Thoracic aorta (tissue), 2 donors: ENCODE data around the gene C20orf144. TPM values are rescaled to one million over a fixed set of nuclear protein-coding genes. Genes with fewer than 3 reads are reported as not detected.

ENCODE experiments used
- ATAC-seq: fragments of 150-250 bp; one replicate; pipeline ENCODE4 v1.8.0; 2017; ENCODE audit warnings: low read depth; ENCODE audit not compliant: insufficient number of reproducible peaks, low FRiP score
- DNase-seq: peaks from one replicate; pipeline ENCODE4 v3.0.0-alpha.2; 2020; ENCODE audit warnings: low spot score
- H3K27ac ChIP-seq, 2 donors: fragments of 200-600 bp; sonication (generic); 1 replicate in 1 of 2; 2 replicates in 1 of 2; pipeline ENCODE4 v1.5.1; 2016; ENCODE audit warnings: mild to moderate bottlenecking in 2 of 2, moderate library complexity in 2 of 2
- H3K27me3 ChIP-seq: fragments of 200-600 bp; sonication (generic); replicated peaks from 2 replicates; pipeline ENCODE4 v1.6.0; 2016; ENCODE audit warnings: mild to moderate bottlenecking; ENCODE audit not compliant: insufficient read depth
- H3K36me3 ChIP-seq: fragments of 200-600 bp; sonication (generic); one replicate; pipeline ENCODE4 v1.5.1; 2016
- H3K4me1 ChIP-seq, 2 donors: fragments of 200-600 bp; sonication (generic); 1 replicate in 1 of 2; 2 replicates in 1 of 2; pipeline versions ENCODE4 v1.5.1 to v1.6.0; 2016; ENCODE audit warnings: low read depth in 2 of 2, mild to moderate bottlenecking in 1 of 2; ENCODE audit not compliant: control insufficient read depth in 1 of 2
- H3K4me3 ChIP-seq: fragments of 200-600 bp; sonication (generic); 2 replicates; pipeline ENCODE4 v1.5.1; 2016; ENCODE audit warnings: mild to moderate bottlenecking
- H3K9me3 ChIP-seq: fragments of 200-600 bp; sonication (generic); 2 replicates; pipeline ENCODE4 v1.5.1; 2016
- CTCF ChIP-seq: fragments of 200-600 bp; sonication (generic); IDR thresholded peaks from one replicate; pipeline ENCODE4 v1.5.1; 2019; ENCODE audit warnings: antibody characterized with exemption
- total RNA-seq, 2 donors: library from RNA; depleted of rRNA; stranded (reverse); fragments of >200 nt; gene quantifications; one replicate each; pipeline versions ENCODE4 v1.1.0 to v1.2.3, GENCODE V29; 2016

Gene C20orf144
- total RNA-seq, 2 donors from 2014 or later: not detected

- Histone ChIP-seq H3K36me3 (no peaks in the 10 kb centered on the region), H3K4me1 (peaks cover 24 to 76% of the 10 kb centered on the region in 2 donors), H3K4me3 (no peak overlapping the region), H3K27me3 (no peaks in the 10 kb centered on the region), H3K27ac (peak overlapping the region; percentile 27 to 29), H3K9me3 (no peaks in the 10 kb centered on the region)
- TF ChIP-seq CTCF: no peak
- DNase-seq: no peak
- ATAC-seq: no peak
Measured at GRCh38 chr20:33669224-33669623, 7.1 kb downstream of the C20orf144 start.

GRCh38 chr20:33669873-33670640 is 7.9 kb downstream of the C20orf144 start:
- no peaks in the 10 kb centered on the region for H3K27me3 ChIP-seq
- H3K27ac ChIP-seq: peak overlapping the region; percentile 27 to 29
- ATAC-seq: no peak

GRCh38 chr20:33670715-33671499 is 8.8 kb downstream of the C20orf144 start:
- Histone ChIP-seq H3K4me3 (no peak overlapping the region), H3K9me3 (no peaks in the 10 kb centered on the region), H3K27me3 (no peaks in the 10 kb centered on the region), H3K27ac (peak overlapping the region; percentile 27 to 29), H3K36me3 (no peaks in the 10 kb centered on the region), H3K4me1 (peaks cover 29 to 82% of the 10 kb centered on the region in 2 donors)
- no peak for ATAC-seq
- no peak for TF ChIP-seq CTCF
- no peak for DNase-seq

More at GRCh38 chr20:33669873-33670640, 7.9 kb downstream of the C20orf144 start:
- no peak for TF ChIP-seq CTCF
- H3K36me3 ChIP-seq: no peaks in the 10 kb centered on the region
- no peak overlapping the region for H3K4me3 ChIP-seq
- H3K9me3 ChIP-seq: no peaks in the 10 kb centered on the region
- DNase-seq: no peak
- peaks cover 21 to 77% of the 10 kb centered on the region in 2 donors for H3K4me1 ChIP-seq

GRCh38 chr20:33671573-33672288 is 9.6 kb downstream of the C20orf144 start:
- no peak for TF ChIP-seq CTCF
- Histone ChIP-seq H3K4me1 (peaks cover 34 to 84% of the 10 kb centered on the region in 2 donors), H3K27ac (peak overlapping the region in 1 of 2 donors; percentile 28), H3K36me3 (no peaks in the 10 kb centered on the region), H3K27me3 (no peaks in the 10 kb centered on the region), H3K9me3 (no peaks in the 10 kb centered on the region), H3K4me3 (no peak overlapping the region)
- ATAC-seq: no peak
- DNase-seq: no peak
